A549 (cell line): ENCODE measurements around the gene MAGI2.

Source experiments
- ESRRA ChIP-seq: fragments of 150-350 bp; IDR thresholded peaks from 2 replicates; pipeline ENCODE4 v1.6.1; 2014; ENCODE audit warnings: mild to moderate bottlenecking, low read length, borderline replicate concordance
- TF ChIP-seq, protein P1 (sequence below): fragments of 200-600 bp; sonication (generic); IDR thresholded peaks from 2 replicates; pipeline ENCODE4 v1.6.1; 2016; ENCODE audit warnings: antibody characterized with exemption, mild to moderate bottlenecking, moderate library complexity
- TF ChIP-seq, protein P2 (sequence below): fragments of >200 bp; sonication (Bioruptor Twin); formaldehyde crosslinking; IDR thresholded peaks from 3 replicates; pipeline ENCODE4 v1.5.1; 2016

GRCh38 chr7:78043159-78043558 lies 1410.3 kb downstream of the MAGI2 start:
- TF ChIP-seq, protein P1, sequence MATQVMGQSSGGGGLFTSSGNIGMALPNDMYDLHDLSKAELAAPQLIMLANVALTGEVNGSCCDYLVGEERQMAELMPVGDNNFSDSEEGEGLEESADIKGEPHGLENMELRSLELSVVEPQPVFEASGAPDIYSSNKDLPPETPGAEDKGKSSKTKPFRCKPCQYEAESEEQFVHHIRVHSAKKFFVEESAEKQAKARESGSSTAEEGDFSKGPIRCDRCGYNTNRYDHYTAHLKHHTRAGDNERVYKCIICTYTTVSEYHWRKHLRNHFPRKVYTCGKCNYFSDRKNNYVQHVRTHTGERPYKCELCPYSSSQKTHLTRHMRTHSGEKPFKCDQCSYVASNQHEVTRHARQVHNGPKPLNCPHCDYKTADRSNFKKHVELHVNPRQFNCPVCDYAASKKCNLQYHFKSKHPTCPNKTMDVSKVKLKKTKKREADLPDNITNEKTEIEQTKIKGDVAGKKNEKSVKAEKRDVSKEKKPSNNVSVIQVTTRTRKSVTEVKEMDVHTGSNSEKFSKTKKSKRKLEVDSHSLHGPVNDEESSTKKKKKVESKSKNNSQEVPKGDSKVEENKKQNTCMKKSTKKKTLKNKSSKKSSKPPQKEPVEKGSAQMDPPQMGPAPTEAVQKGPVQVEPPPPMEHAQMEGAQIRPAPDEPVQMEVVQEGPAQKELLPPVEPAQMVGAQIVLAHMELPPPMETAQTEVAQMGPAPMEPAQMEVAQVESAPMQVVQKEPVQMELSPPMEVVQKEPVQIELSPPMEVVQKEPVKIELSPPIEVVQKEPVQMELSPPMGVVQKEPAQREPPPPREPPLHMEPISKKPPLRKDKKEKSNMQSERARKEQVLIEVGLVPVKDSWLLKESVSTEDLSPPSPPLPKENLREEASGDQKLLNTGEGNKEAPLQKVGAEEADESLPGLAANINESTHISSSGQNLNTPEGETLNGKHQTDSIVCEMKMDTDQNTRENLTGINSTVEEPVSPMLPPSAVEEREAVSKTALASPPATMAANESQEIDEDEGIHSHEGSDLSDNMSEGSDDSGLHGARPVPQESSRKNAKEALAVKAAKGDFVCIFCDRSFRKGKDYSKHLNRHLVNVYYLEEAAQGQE, result no peak
- TF ChIP-seq, protein P2, sequence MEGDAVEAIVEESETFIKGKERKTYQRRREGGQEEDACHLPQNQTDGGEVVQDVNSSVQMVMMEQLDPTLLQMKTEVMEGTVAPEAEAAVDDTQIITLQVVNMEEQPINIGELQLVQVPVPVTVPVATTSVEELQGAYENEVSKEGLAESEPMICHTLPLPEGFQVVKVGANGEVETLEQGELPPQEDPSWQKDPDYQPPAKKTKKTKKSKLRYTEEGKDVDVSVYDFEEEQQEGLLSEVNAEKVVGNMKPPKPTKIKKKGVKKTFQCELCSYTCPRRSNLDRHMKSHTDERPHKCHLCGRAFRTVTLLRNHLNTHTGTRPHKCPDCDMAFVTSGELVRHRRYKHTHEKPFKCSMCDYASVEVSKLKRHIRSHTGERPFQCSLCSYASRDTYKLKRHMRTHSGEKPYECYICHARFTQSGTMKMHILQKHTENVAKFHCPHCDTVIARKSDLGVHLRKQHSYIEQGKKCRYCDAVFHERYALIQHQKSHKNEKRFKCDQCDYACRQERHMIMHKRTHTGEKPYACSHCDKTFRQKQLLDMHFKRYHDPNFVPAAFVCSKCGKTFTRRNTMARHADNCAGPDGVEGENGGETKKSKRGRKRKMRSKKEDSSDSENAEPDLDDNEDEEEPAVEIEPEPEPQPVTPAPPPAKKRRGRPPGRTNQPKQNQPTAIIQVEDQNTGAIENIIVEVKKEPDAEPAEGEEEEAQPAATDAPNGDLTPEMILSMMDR, result no peak
- no peak for TF ChIP-seq ESRRA
